H54 (cell line): ENCODE data around the gene PDE4B.

Source experiments
- DNase-seq: peaks from one replicate; pipeline ENCODE4 v3.0.0; 2011; ENCODE audit warnings: low spot score, mixed read lengths; ENCODE audit not compliant: insufficient read length
- FAIRE-seq: peaks from 3 replicates; lab custom pipeline; 2011; peaks lifted over from hg19 to GRCh38; lab: Jason Lieb, UNC
- POLR2A ChIP-seq: IDR thresholded peaks from 2 replicates; pipeline ENCODE4 v1.6.1; 2011; ENCODE audit warnings: low read depth, mild to moderate bottlenecking, low read length

The PDE4B gene

DNA sequence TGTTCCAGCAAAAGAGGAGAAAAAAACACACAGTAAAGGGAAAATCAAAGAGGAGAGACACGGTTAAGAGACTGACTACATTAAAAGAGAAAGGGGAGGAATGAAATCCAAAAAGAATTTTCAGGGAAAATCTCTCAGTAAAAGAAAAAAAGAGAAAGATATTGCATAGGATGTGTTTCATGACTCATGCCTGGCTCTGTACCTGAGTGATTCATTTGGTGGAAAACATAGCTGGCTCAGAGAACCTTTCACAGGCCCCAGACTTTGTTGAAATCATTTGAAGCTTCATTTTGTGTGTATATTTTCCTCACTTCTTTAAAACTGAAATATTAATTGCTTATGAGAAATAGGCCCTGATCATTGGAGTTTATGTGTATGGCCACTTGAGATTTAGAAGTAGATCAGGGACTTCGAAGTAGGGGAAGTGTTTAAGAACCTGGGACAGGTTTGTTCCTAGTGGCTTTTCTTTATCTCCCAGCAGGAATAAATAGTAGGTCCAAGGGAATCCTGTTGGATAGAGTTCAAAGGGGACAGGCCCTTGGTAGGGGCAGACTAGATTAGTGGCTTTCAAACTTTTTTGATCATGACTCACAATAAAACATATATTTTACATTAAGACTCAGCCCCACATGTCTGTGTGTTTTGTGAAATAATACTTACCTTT, 502.1 kb downstream of the PDE4B start:
- DNase-seq (no peak), FAIRE-seq (peak; percentile 89)
- no peak for TF ChIP-seq POLR2A

DNA sequence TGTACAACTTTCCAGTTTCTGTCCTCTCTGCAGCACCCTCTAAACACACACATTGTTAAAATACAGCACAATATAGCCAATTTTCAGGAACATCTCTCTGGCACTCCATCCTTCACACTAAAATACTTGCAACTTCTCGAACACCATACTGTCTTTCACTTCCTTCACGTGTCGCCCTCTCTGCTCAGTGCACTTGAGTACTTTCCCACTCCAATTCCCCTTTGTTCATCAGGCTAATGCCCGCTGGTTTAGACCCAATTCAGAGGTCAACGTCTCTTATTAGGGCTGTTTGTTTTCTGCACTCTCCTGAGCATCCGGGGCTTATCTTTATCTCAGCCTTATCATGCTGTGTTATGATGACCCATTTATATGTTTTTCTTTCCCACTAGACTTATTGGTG, 503.1 kb downstream of the PDE4B start:
- DNase-seq (no peak), FAIRE-seq (no peak)
- TF ChIP-seq POLR2A, result no peak

DNA sequence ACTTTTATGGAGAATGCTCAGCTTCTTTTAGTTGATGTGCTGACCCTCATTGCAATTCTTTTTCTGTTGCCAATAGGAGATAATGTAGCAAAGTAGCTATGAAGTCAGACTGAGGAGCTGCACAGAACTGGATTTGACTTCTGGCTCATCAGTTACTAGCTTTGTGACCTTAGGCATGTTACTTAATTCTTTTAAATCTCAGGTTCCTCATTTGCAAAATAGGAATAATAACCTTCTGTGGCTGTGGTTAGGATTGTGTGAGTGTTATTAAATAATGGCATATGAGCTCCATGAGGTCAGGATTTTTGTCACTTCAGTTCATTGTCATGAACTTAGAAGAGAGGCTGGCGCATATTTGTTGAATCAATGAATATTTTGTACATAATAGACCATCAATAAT, 503.7 kb downstream of the PDE4B start:
- DNase-seq (no peak), FAIRE-seq (no peak)
- no peak for TF ChIP-seq POLR2A

DNA sequence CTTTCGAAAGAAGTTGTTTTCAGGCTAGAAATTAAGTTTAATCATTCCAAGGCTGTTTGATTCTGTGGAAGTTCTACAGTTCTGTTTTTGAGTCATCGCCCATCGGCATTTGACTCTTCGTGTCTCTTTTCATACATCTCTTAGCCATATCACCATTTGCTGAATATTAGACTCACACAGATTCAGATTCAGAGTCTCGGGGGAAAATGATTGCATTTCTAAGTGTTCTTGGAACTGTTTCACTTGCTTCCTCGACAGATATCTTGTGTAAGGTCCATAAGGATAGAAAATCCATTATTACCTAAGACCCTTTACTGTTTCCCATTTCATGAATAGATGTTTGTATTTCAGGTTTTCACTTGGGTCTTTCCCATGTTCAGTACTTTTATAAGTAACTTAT, 504.3 kb downstream of the PDE4B start:
- FAIRE-seq (no peak), DNase-seq (no peak)
- no peak for TF ChIP-seq POLR2A

DNA sequence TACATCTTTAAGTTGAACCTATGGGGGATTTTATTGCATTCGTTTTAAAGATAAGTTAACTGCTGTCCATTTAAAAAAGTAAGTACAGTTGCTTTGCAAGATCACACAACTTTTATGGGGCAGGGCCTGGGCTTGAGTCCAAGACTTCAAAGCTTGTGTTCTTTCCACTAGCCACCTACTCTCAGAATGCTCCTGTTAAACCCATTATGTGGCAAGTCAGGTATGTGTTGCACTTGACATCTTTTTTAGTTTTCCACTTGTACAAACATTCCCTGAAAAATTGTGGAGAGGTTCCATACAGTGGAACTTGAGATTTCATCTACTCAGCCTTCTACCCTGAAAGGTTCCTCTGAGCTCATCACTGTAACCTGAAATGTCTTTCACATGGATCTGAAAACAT, 505.8 kb downstream of the PDE4B start:
- no peak for DNase-seq
- no peak for FAIRE-seq
- no peak for TF ChIP-seq POLR2A

DNA sequence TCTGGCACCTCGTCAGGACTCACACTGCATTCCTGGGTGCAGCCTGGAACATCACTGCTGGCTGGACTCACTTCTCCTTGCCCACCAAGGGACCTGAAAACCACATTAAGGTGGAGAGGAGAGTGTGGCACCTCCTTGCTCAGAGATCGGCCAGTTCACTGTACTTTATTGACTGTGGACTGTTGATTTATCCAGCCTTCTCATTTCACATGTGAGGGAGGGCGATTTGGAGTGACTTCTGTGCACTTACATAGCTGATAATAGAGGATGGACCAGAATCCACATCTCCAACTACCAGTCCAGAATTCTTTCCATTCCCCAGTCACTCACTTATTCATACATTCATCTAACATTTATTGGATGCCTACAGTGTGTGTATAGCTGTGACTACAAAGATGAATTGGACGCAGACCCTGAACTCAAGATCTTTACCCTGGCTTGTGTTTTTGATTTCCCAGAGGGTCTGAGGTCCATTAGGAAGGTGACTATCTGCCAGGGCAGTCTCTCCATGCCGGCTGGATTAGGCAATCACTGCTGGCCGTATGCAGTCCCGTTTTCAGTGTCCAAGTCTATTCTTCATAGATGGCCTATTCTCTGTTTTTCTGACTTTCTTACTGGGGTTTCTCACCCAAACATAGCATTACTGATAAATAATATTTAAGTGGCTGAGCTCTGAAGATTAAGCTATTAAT, 507.7 kb downstream of the PDE4B start:
- no peak for DNase-seq
- FAIRE-seq, result no peak
- TF ChIP-seq POLR2A, result no peak

DNA sequence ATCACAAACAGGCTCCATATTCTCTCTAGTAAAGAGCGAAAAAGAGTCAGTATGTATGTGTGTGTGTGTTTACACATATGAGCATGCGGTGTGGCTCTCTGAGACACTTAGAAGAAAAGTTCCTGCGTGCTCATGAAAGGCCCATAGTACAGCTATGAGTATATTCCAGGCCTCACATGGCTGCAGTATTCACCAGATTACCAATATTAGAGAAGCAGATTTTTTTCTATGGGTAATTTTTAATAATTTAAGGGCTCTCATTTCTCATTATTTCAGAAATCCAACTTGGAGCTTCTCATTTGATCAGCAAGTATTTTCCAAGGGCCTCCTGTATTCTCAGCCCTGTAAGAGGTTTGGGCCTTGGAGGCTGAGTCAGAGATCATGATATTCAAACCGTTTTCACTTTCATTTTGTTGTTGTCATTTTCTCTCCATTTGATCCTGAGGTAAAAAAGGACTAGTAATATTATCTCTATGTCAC, 508.3 kb downstream of the PDE4B start:
- no peak for TF ChIP-seq POLR2A
- FAIRE-seq (peak; percentile 82), DNase-seq (peak; percentile 13)

DNA sequence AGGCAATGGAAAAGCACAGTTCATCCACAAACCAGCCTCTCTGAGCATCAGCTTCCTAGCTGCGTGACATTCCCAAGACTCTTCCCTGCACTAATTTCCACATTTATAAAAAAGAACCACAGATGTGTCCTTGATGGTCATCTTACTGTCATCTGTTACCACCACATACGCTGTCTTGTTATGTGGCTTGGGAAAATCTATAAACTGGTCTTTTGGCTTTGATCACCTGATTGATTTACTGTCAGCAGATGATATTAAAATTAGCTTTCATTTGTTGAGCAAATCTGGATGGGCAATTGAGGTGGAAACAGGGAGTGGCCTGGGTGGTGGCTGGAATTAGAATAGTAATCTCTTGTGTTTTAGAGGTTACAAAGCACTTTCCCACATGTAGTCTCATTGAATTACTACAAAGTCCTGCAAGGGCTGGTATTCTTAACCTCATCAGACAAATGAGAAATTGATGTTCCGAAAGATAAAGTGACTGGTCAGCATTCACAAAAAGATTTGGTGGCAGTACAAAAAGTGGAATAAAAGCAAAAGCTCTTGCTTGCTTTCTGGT, 509.6 kb downstream of the PDE4B start:
- FAIRE-seq (no peak), DNase-seq (no peak)
- no peak for TF ChIP-seq POLR2A

DNA sequence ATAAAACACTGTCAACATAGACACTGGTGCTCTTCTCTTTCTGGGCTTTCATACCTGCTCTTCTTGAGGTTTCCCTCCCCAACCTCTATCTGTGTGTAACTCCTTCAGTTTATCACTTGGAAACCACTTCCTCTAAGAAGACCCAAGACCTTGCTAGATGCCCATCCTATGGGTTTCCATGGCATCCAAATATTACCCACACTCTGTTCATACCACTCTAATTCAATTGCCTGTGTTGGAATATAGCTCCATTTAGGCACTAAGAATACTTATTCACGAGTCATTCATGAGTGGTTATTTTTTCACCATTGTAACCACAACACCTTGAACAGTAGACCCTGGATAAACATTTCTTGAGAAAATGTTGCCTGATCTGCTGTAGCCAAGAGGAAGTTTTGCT, 510.1 kb downstream of the PDE4B start:
- TF ChIP-seq POLR2A, result no peak
- FAIRE-seq (no peak), DNase-seq (no peak)

DNA sequence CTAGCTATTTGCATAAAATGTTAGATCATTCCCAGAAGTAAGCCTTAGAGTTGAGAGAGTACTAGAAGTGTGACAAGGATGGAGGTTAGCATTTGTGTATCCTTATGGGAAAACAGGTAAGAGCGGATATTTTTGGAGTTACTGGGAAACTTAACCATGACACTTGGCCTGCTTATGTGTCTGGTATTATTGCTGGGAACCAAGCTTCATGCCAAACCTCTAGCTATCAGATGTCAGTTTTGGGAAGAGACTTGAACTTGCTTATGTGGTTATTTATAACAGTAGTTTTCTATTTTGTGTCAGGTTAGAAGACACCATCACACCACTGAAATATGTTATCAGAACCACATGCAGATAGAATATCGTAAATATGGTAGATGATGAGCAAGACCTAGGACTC, 511.0 kb downstream of the PDE4B start:
- no peak for TF ChIP-seq POLR2A
- FAIRE-seq, result no peak
- no peak for DNase-seq

DNA sequence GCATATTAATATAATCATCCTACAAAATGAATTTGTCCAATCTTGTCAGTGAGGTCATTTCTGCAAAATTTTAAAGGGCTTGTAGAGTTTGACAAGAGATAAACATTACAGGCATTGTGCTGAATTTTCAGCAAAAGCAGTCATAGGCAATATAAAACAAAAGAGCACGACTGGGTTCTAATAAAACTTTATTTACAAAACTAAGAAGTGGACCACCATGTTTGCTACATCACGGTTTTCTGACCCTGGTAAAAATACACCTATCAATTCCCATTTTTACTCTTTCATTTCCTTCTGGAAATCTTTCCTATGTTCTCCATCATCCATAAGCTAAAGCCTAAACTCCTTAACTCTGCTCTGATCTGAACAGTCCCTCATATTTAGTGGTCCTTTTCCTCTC, 511.4 kb downstream of the PDE4B start:
- no peak for FAIRE-seq
- no peak for TF ChIP-seq POLR2A

DNA sequence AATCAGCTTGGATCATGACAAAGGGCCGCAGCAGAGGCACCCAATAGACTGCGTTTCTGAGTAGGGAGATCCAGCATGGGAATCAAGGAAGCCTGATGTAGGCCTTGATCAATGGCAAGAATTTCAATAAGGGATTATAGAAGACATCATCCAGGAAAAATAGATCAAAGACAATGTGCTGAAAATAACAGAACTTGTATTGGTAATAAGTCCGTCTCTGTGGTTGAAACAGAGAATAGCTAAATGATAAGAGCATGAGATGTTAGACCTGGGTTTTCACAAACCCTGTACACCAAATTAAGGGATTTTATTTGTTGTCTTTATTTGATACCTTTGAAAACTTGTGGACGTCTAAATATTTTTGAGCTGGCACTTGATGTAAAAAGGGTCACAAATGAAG, 513.2 kb downstream of the PDE4B start:
- FAIRE-seq (no peak), DNase-seq (no peak)
- TF ChIP-seq POLR2A, result no peak

More for the DNA sequence above, 511.4 kb downstream of the PDE4B start:
- no peak for DNase-seq

DNA sequence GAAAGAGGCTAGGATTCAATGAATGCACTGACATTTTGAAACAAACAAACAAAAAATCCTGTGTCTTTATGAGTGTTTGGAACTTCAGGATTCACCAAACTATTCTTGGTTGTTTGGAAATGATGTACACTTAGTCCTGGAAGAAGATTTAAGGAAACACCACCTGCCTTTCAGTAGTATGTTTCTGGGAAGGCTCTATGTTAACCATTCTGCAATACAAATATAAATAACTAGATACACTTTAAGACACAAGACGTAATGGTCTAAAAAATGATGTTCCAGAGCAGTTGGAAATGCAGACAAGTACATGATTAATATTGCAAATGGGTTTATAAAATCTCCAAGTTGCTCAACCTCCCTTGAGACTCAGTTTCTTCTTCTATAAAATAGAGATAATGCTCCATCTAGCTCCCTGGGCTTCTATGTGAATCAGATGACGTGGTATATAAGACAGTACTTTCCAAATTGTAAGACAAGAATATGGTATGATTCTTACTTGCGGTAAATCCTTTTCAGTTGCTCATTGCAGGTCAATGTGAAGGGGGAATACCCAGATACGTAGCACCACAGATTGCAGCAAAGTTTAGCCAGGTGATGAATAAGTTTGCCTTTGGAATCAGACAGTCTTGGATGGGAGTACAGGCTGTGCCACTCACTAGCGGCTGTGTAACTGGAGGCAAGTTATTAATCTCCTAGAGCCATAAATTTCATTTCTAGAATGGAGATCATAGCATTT, 516.5 kb downstream of the PDE4B start:
- no peak for TF ChIP-seq POLR2A
- no peak for FAIRE-seq
- no peak for DNase-seq

DNA sequence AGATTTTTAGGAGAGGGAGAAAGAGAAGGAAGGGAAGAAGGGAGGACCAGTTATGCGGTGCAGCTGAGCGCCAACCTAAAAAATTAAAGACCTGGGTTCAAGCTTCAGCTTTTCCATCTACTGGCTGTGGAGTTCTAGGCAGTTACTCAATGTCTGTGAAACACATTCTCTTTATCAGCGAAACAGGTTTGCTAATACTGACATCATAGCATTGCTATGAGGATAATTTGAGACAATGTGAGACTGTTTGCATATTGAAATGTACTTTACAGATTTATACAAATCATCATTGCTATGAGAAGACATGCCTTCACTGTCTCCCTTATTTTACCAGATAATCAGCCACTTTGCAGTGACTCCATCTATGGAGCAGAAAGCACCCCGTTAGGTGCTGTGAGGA, 518.4 kb downstream of the PDE4B start:
- TF ChIP-seq POLR2A, result no peak
- no peak for FAIRE-seq
- DNase-seq, result no peak
